ENCODE results near the gene THSD4.

- TF ChIP-seq CTCF (IDR thresholded peaks at IDR 0.05), result no peak
- TF ChIP-seq POLR2A (IDR thresholded peaks at IDR 0.05), result no peak
Measured at GRCh38 chr15:71781179-71781964, 666.1 kb downstream of the THSD4 start.

All from thyroid gland (tissue), 4 donors.